ENCODE measurements around the gene PGRMC2. TPM values are rescaled to one million over a fixed set of nuclear protein-coding genes. Genes with fewer than 3 reads are reported as not detected.
A peak's percentile ranks its signal among the peaks of the same experiment; 100 is the strongest.
"Not testable (repeated sequence)": the region's sequence is repeated elsewhere in the genome, so short reads cannot be mapped to it uniquely, and the experiment has no call there.

The PGRMC2 gene
- total and polyA plus RNA-seq, 4 donors, result 27.5 to 64.4 (median 56.9) TPM

- Histone ChIP-seq H3K4me3 (ENCODE audit: low read depth, low read length) (no peak overlapping the region), H3K27me3 (ENCODE audit: control insufficient read depth, insufficient read depth, low read length) (no peaks in the 10 kb centered on the region), H3K9me3 (ENCODE audit: control insufficient read depth, insufficient read depth, low read length) (no peaks in the 10 kb centered on the region), H3K36me3 (ENCODE audit: control insufficient read depth, insufficient read depth, low read length) (no peaks in the 10 kb centered on the region), H3K4me1 (ENCODE audit: control insufficient read depth, insufficient read depth, low read length) (no peaks in the 10 kb centered on the region), H3K27ac (ENCODE audit: low read depth, low read length) (no peak overlapping the region)
- no peak for DNase-seq (ENCODE audit: low read depth in 4 of 6, low spot score in 6 of 6)
- WGBS (ENCODE audit: insufficient coverage), result no CpG with 5 or more reads among the region's 1 CpG
Measured at GRCh38 chr4:128256539-128256938, 31.1 kb downstream of the PGRMC2 start.

GRCh38 chr4:128255906-128256305, 31.7 kb downstream of the PGRMC2 start:
- H3K4me3 ChIP-seq (ENCODE audit: low read depth, low read length), result no peak overlapping the region
- H3K4me1 ChIP-seq (ENCODE audit: control insufficient read depth, insufficient read depth, low read length), result no peaks in the 10 kb centered on the region
- no peak overlapping the region for H3K27ac ChIP-seq (ENCODE audit: low read depth, low read length)
- H3K27me3 ChIP-seq (ENCODE audit: control insufficient read depth, insufficient read depth, low read length), result no peaks in the 10 kb centered on the region
- DNase-seq (ENCODE audit: low read depth in 4 of 6, low spot score in 6 of 6), result no peak
- H3K36me3 ChIP-seq (ENCODE audit: control insufficient read depth, insufficient read depth, low read length), result no peaks in the 10 kb centered on the region
- H3K9me3 ChIP-seq (ENCODE audit: control insufficient read depth, insufficient read depth, low read length), result no peaks in the 10 kb centered on the region
- 90% methylated on average over 2 of the region's 3 CpGs for WGBS (ENCODE audit: insufficient coverage)

- Histone ChIP-seq H3K4me3 (ENCODE audit: low read depth, low read length) (no peak overlapping the region), H3K36me3 (ENCODE audit: control insufficient read depth, insufficient read depth, low read length) (no peaks in the 10 kb centered on the region), H3K27ac (ENCODE audit: low read depth, low read length) (no peak overlapping the region), H3K4me1 (ENCODE audit: control insufficient read depth, insufficient read depth, low read length) (no peaks in the 10 kb centered on the region), H3K9me3 (ENCODE audit: control insufficient read depth, insufficient read depth, low read length) (peaks cover 15% of the 10 kb centered on the region), H3K27me3 (ENCODE audit: control insufficient read depth, insufficient read depth, low read length) (no peaks in the 10 kb centered on the region)
- DNase-seq (ENCODE audit: low read depth in 4 of 6, low spot score in 6 of 6), result no peak
- WGBS (ENCODE audit: insufficient coverage), result 60% methylated on average over 2 of the region's 4 CpGs
Measured at GRCh38 chr4:128249787-128250668, 37.6 kb downstream of the PGRMC2 start.

DNA sequence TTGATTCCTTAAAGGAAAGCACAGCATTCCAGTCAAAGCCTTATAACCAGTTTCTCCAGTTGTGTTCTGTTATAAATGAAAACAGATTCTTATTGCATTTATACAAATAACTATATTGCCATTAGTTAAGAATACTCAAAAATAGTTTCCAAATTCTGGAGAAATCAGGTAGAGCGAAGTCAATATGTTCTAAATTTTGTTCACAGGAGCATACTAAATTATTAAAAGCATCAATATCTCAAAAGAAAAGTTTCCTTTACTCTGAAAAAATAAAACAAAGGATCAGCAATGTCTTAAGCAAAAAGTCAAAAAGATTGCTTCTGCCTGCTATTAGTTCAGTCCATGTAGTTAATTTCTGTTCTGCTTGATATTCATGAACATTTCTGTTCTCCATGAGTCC, 39.7 kb downstream of the PGRMC2 start:
- Histone ChIP-seq H3K36me3 (ENCODE audit: control insufficient read depth, insufficient read depth, low read length) (no peaks in the 10 kb centered on the region), H3K27me3 (ENCODE audit: control insufficient read depth, insufficient read depth, low read length) (no peaks in the 10 kb centered on the region), H3K27ac (ENCODE audit: low read depth, low read length) (no peak overlapping the region), H3K9me3 (ENCODE audit: control insufficient read depth, insufficient read depth, low read length) (peaks cover 15% of the 10 kb centered on the region), H3K4me3 (ENCODE audit: low read depth, low read length) (no peak overlapping the region), H3K4me1 (ENCODE audit: control insufficient read depth, insufficient read depth, low read length) (no peaks in the 10 kb centered on the region)
- no peak for DNase-seq (ENCODE audit: low read depth in 4 of 6, low spot score in 6 of 6)
- no CpG with 5 or more reads among the region's 1 CpG for WGBS (ENCODE audit: insufficient coverage)

DNA sequence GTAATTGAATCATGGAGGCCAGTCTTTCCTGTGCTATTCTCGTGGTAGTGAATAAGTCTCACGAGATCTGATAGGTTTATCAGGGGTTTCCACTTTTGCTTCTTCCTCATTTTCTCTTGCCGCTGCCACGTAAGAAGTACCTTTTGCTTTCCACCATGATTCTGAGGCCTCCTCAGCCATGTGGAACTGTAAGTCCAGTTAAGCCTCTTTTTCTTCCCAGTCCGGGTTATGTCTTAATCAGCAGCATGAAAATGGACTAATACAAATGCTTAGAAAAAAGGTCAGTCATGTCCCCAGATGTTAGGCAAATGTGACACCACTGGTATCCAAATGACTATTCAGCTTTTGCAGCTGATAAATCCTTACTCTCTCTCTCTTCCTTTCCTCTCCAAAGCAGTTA, 42.2 kb downstream of the PGRMC2 start:
- H3K36me3 ChIP-seq (ENCODE audit: control insufficient read depth, insufficient read depth, low read length); H3K4me3 ChIP-seq (ENCODE audit: low read depth, low read length); H3K4me1 ChIP-seq (ENCODE audit: control insufficient read depth, insufficient read depth, low read length); H3K27me3 ChIP-seq (ENCODE audit: control insufficient read depth, insufficient read depth, low read length); H3K27ac ChIP-seq (ENCODE audit: low read depth, low read length); DNase-seq (ENCODE audit: low read depth in 4 of 6, low spot score in 6 of 6): not testable (repeated sequence)
- 60% methylated on average over 1 of the region's 5 CpGs for WGBS (ENCODE audit: insufficient coverage)
- peaks cover 13% of the 10 kb centered on the region for H3K9me3 ChIP-seq (ENCODE audit: control insufficient read depth, insufficient read depth, low read length)

DNA sequence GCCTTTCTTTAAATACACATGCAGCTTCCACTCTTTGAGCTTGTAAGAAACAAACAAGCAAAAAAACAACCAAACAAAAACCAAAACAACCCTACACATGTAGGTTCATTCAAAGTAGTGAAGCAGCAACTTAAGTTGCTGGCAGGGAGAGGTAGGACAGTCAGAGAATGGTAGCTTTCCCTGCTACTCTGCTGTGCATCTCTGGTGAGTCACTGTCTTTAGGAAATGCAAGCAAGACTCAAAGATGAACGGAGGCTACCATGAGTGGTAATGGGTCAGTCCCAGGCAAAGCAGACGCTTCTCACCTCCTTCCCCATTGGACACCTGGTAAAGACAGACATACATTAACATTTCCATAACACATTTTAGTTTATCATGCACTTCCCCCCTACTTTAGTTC, 43.2 kb downstream of the PGRMC2 start:
- H3K27ac ChIP-seq (ENCODE audit: low read depth, low read length), result no peak overlapping the region
- no peak for DNase-seq (ENCODE audit: low read depth in 4 of 6, low spot score in 6 of 6)
- H3K9me3 ChIP-seq (ENCODE audit: control insufficient read depth, insufficient read depth, low read length), result peaks cover 8% of the 10 kb centered on the region
- WGBS (ENCODE audit: insufficient coverage), result 100% methylated on average over 1 of the region's 2 CpGs
- H3K27me3 ChIP-seq (ENCODE audit: control insufficient read depth, insufficient read depth, low read length), result no peaks in the 10 kb centered on the region
- no peaks in the 10 kb centered on the region for H3K36me3 ChIP-seq (ENCODE audit: control insufficient read depth, insufficient read depth, low read length)
- no peak overlapping the region for H3K4me3 ChIP-seq (ENCODE audit: low read depth, low read length)
- H3K4me1 ChIP-seq (ENCODE audit: control insufficient read depth, insufficient read depth, low read length), result no peaks in the 10 kb centered on the region

DNA sequence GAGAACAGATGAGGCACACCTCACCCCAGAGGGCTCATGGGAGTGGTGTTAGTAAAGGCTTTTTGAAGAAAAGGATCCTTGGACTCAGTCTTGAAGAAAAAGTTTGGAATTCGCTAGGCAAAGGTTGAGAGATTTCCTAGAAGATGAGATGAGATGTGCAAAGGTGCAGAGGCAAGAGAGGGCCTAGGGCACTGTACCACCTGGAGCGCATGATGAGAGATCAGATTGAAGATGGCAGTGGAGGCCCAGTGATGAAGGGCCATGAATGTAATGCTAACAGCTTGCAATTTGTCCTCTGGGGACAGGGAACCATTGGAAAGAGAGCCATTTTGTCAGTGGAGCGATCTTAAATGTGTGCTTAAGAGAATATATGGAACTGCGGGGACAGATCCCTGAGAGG, 45.0 kb downstream of the PGRMC2 start:
- Histone ChIP-seq H3K4me3 (ENCODE audit: low read depth, low read length) (no peak overlapping the region), H3K9me3 (ENCODE audit: control insufficient read depth, insufficient read depth, low read length) (peaks cover 2% of the 10 kb centered on the region), H3K36me3 (ENCODE audit: control insufficient read depth, insufficient read depth, low read length) (no peaks in the 10 kb centered on the region), H3K4me1 (ENCODE audit: control insufficient read depth, insufficient read depth, low read length) (no peaks in the 10 kb centered on the region), H3K27me3 (ENCODE audit: control insufficient read depth, insufficient read depth, low read length) (no peaks in the 10 kb centered on the region), H3K27ac (ENCODE audit: low read depth, low read length) (no peak overlapping the region)
- 96% methylated on average over 3 of the region's 4 CpGs for WGBS (ENCODE audit: insufficient coverage)
- no peak for DNase-seq (ENCODE audit: low read depth in 4 of 6, low spot score in 6 of 6)

GRCh38 chr4:128241981-128242380, 45.6 kb downstream of the PGRMC2 start:
- H3K27ac ChIP-seq (ENCODE audit: low read depth, low read length), result no peak overlapping the region
- H3K27me3 ChIP-seq (ENCODE audit: control insufficient read depth, insufficient read depth, low read length), result no peaks in the 10 kb centered on the region
- WGBS (ENCODE audit: insufficient coverage), result 80% methylated on average over 2 of the region's 3 CpGs
- H3K36me3 ChIP-seq (ENCODE audit: control insufficient read depth, insufficient read depth, low read length), result no peaks in the 10 kb centered on the region
- no peak overlapping the region for H3K4me3 ChIP-seq (ENCODE audit: low read depth, low read length)
- no peak for DNase-seq (ENCODE audit: low read depth in 4 of 6, low spot score in 6 of 6)
- H3K4me1 ChIP-seq (ENCODE audit: control insufficient read depth, insufficient read depth, low read length), result no peaks in the 10 kb centered on the region
- H3K9me3 ChIP-seq (ENCODE audit: control insufficient read depth, insufficient read depth, low read length), result peaks cover 2% of the 10 kb centered on the region

DNA sequence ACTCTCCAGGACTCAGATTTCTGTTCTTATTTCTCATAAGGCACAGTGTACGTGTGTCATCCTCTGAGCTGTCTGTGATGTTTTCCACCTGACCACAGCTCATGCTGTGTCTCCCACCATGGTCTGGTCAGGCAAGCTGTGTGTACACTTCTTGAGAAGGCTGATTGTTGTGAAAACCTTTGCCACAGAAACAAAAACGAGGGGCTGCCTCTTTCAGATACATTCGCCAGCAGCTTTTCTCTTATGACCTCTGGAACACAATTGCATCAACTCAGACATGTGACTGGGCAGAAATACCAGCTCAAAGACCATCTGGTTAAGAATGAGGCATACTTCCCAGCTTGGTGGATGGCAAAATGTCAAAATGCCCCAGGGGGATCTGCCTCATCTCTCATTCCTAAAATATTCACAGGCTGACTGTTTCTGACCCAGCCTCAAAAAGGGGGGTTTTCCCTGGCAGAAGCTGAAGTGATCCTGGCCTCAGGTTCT, 46.1 kb downstream of the PGRMC2 start:
- DNase-seq (ENCODE audit: low read depth in 4 of 6, low spot score in 6 of 6), result peak in 2 of 6 donors; percentile 22 to 75
- H3K27ac ChIP-seq (ENCODE audit: low read depth, low read length), result no peak overlapping the region

DNA sequence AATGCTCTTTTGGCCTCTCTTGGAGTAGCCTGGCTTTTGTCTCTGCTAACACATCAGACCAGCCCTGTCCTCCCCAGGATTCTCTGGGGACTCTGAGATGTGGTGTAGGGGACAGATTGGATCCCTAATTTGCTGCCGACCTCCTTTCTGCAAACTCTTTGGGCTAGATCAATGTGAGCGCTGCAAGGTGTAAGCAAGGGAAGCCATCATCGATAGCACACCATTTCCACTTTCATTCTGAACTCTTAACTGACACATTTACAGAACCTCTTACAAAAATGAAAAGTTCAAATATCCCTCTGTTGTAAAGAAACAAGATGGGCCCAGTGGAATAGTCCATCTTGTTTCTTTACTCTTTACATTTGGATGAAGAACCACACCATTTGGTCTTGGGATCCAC, 46.6 kb downstream of the PGRMC2 start:
- H3K9me3 ChIP-seq (ENCODE audit: control insufficient read depth, insufficient read depth, low read length), result no peaks in the 10 kb centered on the region
- no CpG with 5 or more reads among the region's 3 CpGs for WGBS (ENCODE audit: insufficient coverage)
- no peak for DNase-seq (ENCODE audit: low read depth in 4 of 6, low spot score in 6 of 6)
- no peak overlapping the region for H3K4me3 ChIP-seq (ENCODE audit: low read depth, low read length)
- no peak overlapping the region for H3K27ac ChIP-seq (ENCODE audit: low read depth, low read length)
- no peaks in the 10 kb centered on the region for H3K27me3 ChIP-seq (ENCODE audit: control insufficient read depth, insufficient read depth, low read length)
- no peaks in the 10 kb centered on the region for H3K36me3 ChIP-seq (ENCODE audit: control insufficient read depth, insufficient read depth, low read length)
- H3K4me1 ChIP-seq (ENCODE audit: control insufficient read depth, insufficient read depth, low read length), result no peaks in the 10 kb centered on the region

More for the DNA sequence above, 46.1 kb downstream of the PGRMC2 start:
- no peaks in the 10 kb centered on the region for H3K27me3 ChIP-seq (ENCODE audit: control insufficient read depth, insufficient read depth, low read length)
- no peaks in the 10 kb centered on the region for H3K9me3 ChIP-seq (ENCODE audit: control insufficient read depth, insufficient read depth, low read length)
- no peaks in the 10 kb centered on the region for H3K36me3 ChIP-seq (ENCODE audit: control insufficient read depth, insufficient read depth, low read length)
- H3K4me1 ChIP-seq (ENCODE audit: control insufficient read depth, insufficient read depth, low read length), result no peaks in the 10 kb centered on the region
- H3K4me3 ChIP-seq (ENCODE audit: low read depth, low read length), result no peak overlapping the region
- WGBS (ENCODE audit: insufficient coverage), result 38% methylated on average over 2 of the region's 3 CpGs
